Activated T-helper 2 cell treated with anti-CD3 and anti-CD28 coated beads, Interferon-gamma antibody, Interleukin-2, Interleukin-4, amounts not matched to agents 10 μg/mL and 5 μg/mL and 100 μg/mL, durations not matched to agents 14 hours and 24 hours and 36 hours (primary cell): ENCODE data around the gene ZNF557. TPM values are rescaled to one million over a fixed set of nuclear protein-coding genes. Genes with fewer than 3 reads are reported as not detected.

ENCODE experiments used
- DNase-seq: peaks from one replicate; pipeline ENCODE4 v3.0.0; 2021; ENCODE audit warnings: low spot score
- H3K27ac Mint-ChIP-seq: one replicate; pipeline ENCODE4 v1.8.0; 2021; ENCODE audit warnings: mixed read lengths
- H3K27me3 Mint-ChIP-seq: one replicate; pipeline ENCODE4 v1.8.0; 2021; ENCODE audit warnings: low read depth, mixed read lengths
- H3K36me3 Mint-ChIP-seq: one replicate; pipeline ENCODE4 v1.8.0; 2021; ENCODE audit warnings: low read depth, mixed read lengths
- H3K4me1 Mint-ChIP-seq: one replicate; pipeline ENCODE4 v1.8.0; 2021; ENCODE audit warnings: low read depth, mixed read lengths
- H3K4me3 Mint-ChIP-seq: one replicate; pipeline ENCODE4 v1.8.0; 2021; ENCODE audit warnings: low read depth, mild to moderate bottlenecking, moderate library complexity, mixed read lengths
- H3K9me3 Mint-ChIP-seq: one replicate; pipeline ENCODE4 v1.8.0; 2021; ENCODE audit warnings: mixed read lengths
- intact Hi-C: fragments of 100-400 bp; cut with micrococcal nuclease; formaldehyde crosslinking; loops from one replicate; pipeline ENCODE4 v1.15.1; 2023
- total RNA-seq: library from RNA; stranded (reverse); gene quantifications from 2 replicates; pipeline ENCODE4 v1.2.3, GENCODE V29; 2022

ZNF557 gene
- total RNA-seq, 1 donor from 2014 or later = 9.2 TPM

DNA sequence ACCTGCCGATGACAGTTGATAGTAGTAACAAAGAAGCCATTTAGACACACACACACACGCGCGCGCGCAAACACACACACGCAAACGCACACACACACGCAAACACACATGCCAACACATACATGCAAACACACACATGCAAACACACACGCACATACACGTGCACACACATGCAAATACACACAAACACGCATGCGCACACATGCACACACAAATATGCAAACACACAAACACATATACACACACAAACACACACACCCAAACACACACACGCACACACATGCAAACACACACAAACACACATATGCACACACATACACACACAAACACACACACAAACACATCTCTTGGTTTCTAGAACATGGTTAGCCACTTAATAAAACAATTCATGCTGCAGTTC, 50.1 kb downstream of the ZNF557 start:
- H3K4me1 Mint-ChIP-seq = no peaks in the 10 kb centered on the region
- H3K9me3 Mint-ChIP-seq = peaks cover 6% of the 10 kb centered on the region
- no peaks in the 10 kb centered on the region for H3K27me3 Mint-ChIP-seq
- no peak for DNase-seq
- H3K27ac Mint-ChIP-seq = no peak overlapping the region
- H3K4me3 Mint-ChIP-seq = no peak overlapping the region
- intact Hi-C loops = no loop called here
- H3K36me3 Mint-ChIP-seq = peaks cover under 1% of the 10 kb centered on the region

DNA sequence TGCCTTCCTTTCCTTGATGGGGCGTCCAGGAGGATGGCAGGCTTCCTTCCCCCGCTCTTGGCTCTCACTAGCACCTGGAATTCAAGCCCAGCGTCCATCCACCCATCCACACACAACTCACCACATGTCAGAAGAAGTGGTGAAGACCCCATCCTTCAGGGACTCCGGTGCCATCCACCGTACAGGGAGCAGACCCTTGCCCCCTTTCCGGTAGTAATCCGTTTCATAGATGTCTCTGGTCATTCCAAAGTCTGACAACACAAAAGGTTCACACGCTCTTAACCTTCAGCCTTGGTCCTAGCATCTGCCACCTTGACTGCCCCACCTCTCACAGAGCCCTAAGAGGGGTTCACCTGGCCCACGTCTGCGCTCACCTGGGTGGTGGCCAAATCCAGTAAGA, 51.0 kb downstream of the ZNF557 start:
- intact Hi-C loops = no loop called here
- Mint-ChIP-seq H3K4me3 (no peak overlapping the region), H3K27me3 (no peaks in the 10 kb centered on the region)

DNA sequence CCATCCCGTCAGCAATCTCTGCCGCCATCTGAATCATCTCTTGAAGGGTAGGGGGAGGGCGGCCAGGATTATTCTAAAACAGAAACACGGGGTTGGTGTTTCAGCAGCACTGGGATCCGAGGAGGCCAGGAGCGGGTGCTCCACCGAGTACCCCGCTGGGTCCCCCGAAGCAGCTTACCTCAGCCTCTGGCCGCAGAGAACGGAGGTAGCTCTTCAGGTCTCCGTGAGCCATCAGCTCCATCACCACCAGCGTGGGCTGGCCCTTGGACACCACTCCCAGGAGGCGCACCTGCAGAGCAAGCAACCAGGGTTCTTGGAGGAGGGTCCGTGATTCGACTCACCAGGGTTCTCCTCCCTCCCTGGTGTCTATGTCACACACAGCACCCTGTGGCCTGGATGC, 53.2 kb downstream of the ZNF557 start:
- Mint-ChIP-seq H3K27me3 (no peaks in the 10 kb centered on the region), H3K27ac (no peak overlapping the region), H3K4me1 (no peaks in the 10 kb centered on the region), H3K36me3 (peaks cover 4% of the 10 kb centered on the region), H3K9me3 (peaks cover 26% of the 10 kb centered on the region), H3K4me3 (no peak overlapping the region)
- no peak for DNase-seq
- intact Hi-C loops = no loop called here

More for the DNA sequence above, 51.0 kb downstream of the ZNF557 start:
- no peak overlapping the region for H3K27ac Mint-ChIP-seq
- no peaks in the 10 kb centered on the region for H3K4me1 Mint-ChIP-seq
- DNase-seq = no peak
- H3K9me3 Mint-ChIP-seq = peaks cover 15% of the 10 kb centered on the region
- peaks cover 4% of the 10 kb centered on the region for H3K36me3 Mint-ChIP-seq

DNA sequence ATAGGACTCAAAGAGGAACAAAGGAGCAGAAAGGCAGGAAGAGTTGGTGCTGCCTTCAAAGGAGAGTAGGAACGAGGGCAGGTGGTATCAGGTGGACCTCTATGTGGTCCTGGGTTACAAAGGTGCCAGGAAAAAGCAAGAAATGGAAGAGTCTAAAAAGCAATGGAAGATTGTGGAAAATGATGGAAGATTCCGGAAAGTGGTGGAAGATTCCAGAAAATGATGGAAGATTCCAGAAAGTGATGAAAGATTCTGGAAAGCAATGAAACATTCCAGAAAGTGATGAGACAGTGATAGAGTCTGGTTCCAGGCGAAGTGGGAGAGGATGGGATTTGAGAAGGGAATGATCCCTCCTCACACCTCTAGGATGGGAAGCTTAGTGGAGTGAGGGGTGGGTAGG, 55.3 kb downstream of the ZNF557 start:
- Mint-ChIP-seq H3K4me1 (no peaks in the 10 kb centered on the region), H3K27ac (no peak overlapping the region), H3K36me3 (peaks cover 4% of the 10 kb centered on the region), H3K4me3 (no peak overlapping the region), H3K27me3 (no peaks in the 10 kb centered on the region), H3K9me3 (peaks cover 28% of the 10 kb centered on the region)
- intact Hi-C loops = no loop called here
- no peak for DNase-seq

DNA sequence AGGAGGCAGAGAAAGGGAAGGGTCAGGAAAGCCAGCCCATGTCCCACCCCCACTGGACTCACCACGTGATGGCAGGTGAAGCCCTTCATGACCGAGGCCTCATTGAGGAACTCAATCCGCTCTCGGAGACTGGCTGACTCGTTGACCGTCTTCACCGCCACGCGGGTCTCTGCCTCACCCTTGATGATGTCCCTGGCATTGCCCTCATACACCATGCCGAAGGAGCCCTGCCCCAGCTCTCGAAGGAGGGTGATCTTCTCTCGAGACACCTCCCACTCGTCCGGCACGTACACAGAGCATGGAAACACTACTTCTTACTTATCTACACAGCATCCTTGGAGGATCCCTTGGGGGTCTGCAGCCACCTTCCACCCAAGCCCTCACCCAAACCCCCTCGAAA, 55.7 kb downstream of the ZNF557 start:
- Mint-ChIP-seq H3K27me3 (no peaks in the 10 kb centered on the region), H3K4me3 (no peak overlapping the region), H3K27ac (no peak overlapping the region), H3K9me3 (peaks cover 27% of the 10 kb centered on the region), H3K36me3 (peaks cover 4% of the 10 kb centered on the region), H3K4me1 (no peaks in the 10 kb centered on the region)
- DNase-seq = no peak
- intact Hi-C loops = no loop called here

DNA sequence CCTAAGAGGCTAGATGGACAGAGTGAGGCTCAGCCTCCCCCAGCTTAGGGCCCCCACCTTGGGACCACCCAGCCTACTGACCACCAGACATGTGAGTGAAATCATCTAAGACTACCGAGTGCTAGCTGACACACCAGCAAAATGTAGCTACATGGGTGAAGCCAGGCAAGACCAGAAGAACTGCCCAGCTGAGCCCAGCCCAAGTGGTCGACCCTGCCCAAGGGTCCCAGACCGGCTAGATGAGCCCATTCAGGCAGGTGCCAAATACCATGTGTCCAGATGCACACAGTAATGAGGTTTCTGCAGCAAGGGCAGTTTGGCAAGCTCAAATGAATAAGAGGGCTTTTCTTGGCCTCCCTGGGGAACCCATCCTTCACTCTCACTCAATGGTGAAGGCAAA, 56.6 kb downstream of the ZNF557 start:
- intact Hi-C loops = no loop called here
- DNase-seq = no peak
- Mint-ChIP-seq H3K4me3 (no peak overlapping the region), H3K9me3 (peaks cover 27% of the 10 kb centered on the region), H3K27me3 (no peaks in the 10 kb centered on the region), H3K36me3 (peaks cover 4% of the 10 kb centered on the region), H3K4me1 (no peaks in the 10 kb centered on the region), H3K27ac (no peak overlapping the region)

DNA sequence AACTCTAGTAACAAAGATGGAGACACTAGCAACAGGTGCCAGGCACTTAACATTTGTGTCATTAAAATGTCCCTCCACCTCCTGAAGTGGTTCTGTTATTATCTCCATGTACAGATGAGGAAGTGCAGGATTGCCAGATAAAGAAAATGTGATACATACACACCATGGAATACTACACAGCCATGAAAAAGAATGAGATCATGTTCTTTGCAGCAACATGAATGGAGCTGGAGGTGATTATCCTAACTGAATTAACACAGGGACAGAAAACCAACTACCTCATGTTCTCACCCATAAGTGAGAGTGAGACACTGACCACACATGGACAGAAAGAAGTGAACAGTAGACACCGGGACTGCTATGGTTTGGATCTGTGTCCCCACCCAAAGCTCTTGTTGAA, 60.5 kb downstream of the ZNF557 start:
- Mint-ChIP-seq H3K27ac (no peak overlapping the region), H3K9me3 (peaks cover 21% of the 10 kb centered on the region), H3K36me3 (no peaks in the 10 kb centered on the region), H3K27me3 (no peaks in the 10 kb centered on the region), H3K4me1 (no peaks in the 10 kb centered on the region), H3K4me3 (no peak overlapping the region)
- no peak for DNase-seq
- intact Hi-C loops = no loop called here

DNA sequence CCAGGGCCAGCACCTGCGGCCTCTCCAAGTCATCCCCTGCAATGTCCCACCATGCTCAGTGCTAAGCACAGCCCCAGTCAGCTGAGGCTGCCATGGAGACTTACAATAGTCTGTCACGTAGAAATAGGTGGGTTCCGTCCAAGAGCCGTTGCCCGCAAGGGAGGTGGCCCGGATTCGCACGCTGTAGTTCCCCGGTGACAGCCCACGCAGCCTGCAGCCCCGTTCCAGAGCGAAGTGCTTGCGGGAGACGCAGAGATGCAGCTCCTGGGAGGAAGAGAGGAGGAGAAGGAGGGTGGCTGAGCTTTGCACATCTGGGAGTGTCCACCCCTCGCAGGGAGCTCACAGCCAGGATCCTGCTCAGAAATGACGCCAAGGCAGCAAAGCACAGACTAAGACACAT, 62.6 kb downstream of the ZNF557 start:
- Mint-ChIP-seq H3K4me1 (no peaks in the 10 kb centered on the region), H3K27me3 (no peaks in the 10 kb centered on the region), H3K36me3 (no peaks in the 10 kb centered on the region), H3K9me3 (peaks cover 6% of the 10 kb centered on the region), H3K27ac (no peak overlapping the region), H3K4me3 (no peak overlapping the region)
- no peak for DNase-seq
- intact Hi-C loops = no loop called here

DNA sequence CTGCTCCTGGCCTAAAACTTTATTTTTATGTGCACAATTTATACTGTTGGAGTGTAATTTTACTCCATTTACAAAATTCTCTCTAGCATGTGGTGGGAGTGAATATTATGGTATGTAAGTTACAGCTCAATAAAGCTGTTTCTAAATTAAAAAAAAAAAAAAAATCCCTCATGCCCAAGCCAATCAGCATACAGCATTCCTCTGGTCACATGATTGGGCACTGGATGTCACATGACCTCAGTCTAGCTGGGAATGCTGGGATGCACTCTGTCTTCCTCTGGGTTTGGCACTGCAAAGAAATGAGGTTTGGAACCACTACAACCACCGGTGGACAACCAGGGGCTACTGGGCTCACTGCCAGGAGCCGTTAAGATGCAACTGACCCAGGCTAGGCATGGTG, 67.6 kb downstream of the ZNF557 start:
- no peak overlapping the region for H3K4me3 Mint-ChIP-seq
- no peak overlapping the region for H3K27ac Mint-ChIP-seq
- no peaks in the 10 kb centered on the region for H3K36me3 Mint-ChIP-seq
- peaks cover 4% of the 10 kb centered on the region for H3K9me3 Mint-ChIP-seq
- no peaks in the 10 kb centered on the region for H3K27me3 Mint-ChIP-seq
- no peaks in the 10 kb centered on the region for H3K4me1 Mint-ChIP-seq
- DNase-seq = no peak
- intact Hi-C loops = no loop called here

Other genes with a start within 250 kb of the ZNF557 start
- 1.4 and 2.1 TPM in 2 replicates for gene ADGRE1, start 182.1 kb upstream of the ZNF557 start, total RNA-seq
- gene MBD3L2B, start 48.3 kb upstream of the ZNF557 start, total RNA-seq = not detected in 2 replicates
- not detected in 2 replicates for gene MBD3L5, start 39.1 kb upstream of the ZNF557 start, total RNA-seq
- not detected in 2 replicates for gene MBD3L4, start 29.5 kb upstream of the ZNF557 start, total RNA-seq
- not detected in 2 replicates for gene MBD3L2, start 20.4 kb upstream of the ZNF557 start, total RNA-seq
- not detected in 2 replicates for gene MBD3L3, start 11.0 kb upstream of the ZNF557 start, total RNA-seq
- gene INSR, start 224.7 kb downstream of the ZNF557 start, total RNA-seq = 2.4 TPM in 2 replicates